HEK293 (cell line): ENCODE measurements around the gene HOXB1.

ENCODE experiments used
- AEBP2 ChIP-seq: fragments of 450-650 bp; formaldehyde crosslinking; IDR thresholded peaks from 2 replicates; pipeline ENCODE4 v1.5.1; 2016; ENCODE audit warnings: missing biosample characterization, missing genetic modification characterization, borderline replicate concordance
- EGR2 ChIP-seq: fragments of 450-650 bp; formaldehyde crosslinking; IDR thresholded peaks from 2 replicates; pipeline ENCODE4 v1.5.1; 2016; ENCODE audit warnings: low read depth, missing biosample characterization, missing genetic modification characterization
- GLI4 ChIP-seq: fragments of 450-650 bp; formaldehyde crosslinking; IDR thresholded peaks from 2 replicates; pipeline ENCODE4 v1.5.1; 2016; ENCODE audit warnings: missing biosample characterization, missing genetic modification characterization
- GLIS1 ChIP-seq: fragments of 450-650 bp; formaldehyde crosslinking; IDR thresholded peaks from 2 replicates; pipeline ENCODE4 v1.5.1; 2016; ENCODE audit warnings: missing biosample characterization, missing genetic modification characterization
- HOXD13 ChIP-seq: sonication (generic); formaldehyde crosslinking; IDR thresholded peaks from 2 replicates; pipeline ENCODE4 v1.8.0; 2022; ENCODE audit warnings: missing genetic modification reagents, borderline replicate concordance
- SP7 ChIP-seq: fragments of 450-650 bp; formaldehyde crosslinking; IDR thresholded peaks from 2 replicates; pipeline ENCODE4 v1.5.1; 2016; ENCODE audit warnings: missing biosample characterization, missing genetic modification characterization
- ZBTB11 ChIP-seq: fragments of 450-650 bp; formaldehyde crosslinking; conservative IDR thresholded peaks from 2 replicates; pipeline ENCODE4 v1.5.1; 2016; ENCODE audit warnings: low read depth, missing biosample characterization, missing genetic modification characterization
- ZBTB17 ChIP-seq: fragments of 450-650 bp; formaldehyde crosslinking; IDR thresholded peaks from 2 replicates; pipeline ENCODE4 v1.5.1; 2016; ENCODE audit warnings: missing biosample characterization, missing genetic modification characterization
- ZBTB26 ChIP-seq: fragments of 450-650 bp; formaldehyde crosslinking; optimal IDR thresholded peaks from 2 replicates; pipeline ENCODE3; 2016; ENCODE audit warnings: missing biosample characterization, mild to moderate bottlenecking, missing genetic modification characterization
- ZBTB48 ChIP-seq: fragments of 450-650 bp; formaldehyde crosslinking; IDR thresholded peaks from 2 replicates; pipeline ENCODE4 v1.5.1; 2016; ENCODE audit warnings: missing biosample characterization, missing genetic modification characterization
- ZBTB6 ChIP-seq: fragments of 450-650 bp; formaldehyde crosslinking; IDR thresholded peaks from 2 replicates; pipeline ENCODE4 v1.5.1; 2017; ENCODE audit warnings: missing biosample characterization, missing genetic modification characterization
- ZFP3 ChIP-seq: fragments of 450-650 bp; formaldehyde crosslinking; IDR thresholded peaks from 2 replicates; pipeline ENCODE4 v1.5.1; 2016; ENCODE audit warnings: low read depth, missing biosample characterization, missing genetic modification characterization
- ZNF174 ChIP-seq: fragments of 450-650 bp; formaldehyde crosslinking; IDR thresholded peaks from 2 replicates; pipeline ENCODE4 v1.5.0; 2017; ENCODE audit warnings: missing biosample characterization, mild to moderate bottlenecking, missing genetic modification characterization
- ZNF324 ChIP-seq: fragments of 450-650 bp; formaldehyde crosslinking; IDR thresholded peaks from 2 replicates; pipeline ENCODE4 v1.5.1; 2016; ENCODE audit warnings: missing biosample characterization, missing genetic modification characterization
- ZNF366 ChIP-seq: fragments of 450-650 bp; formaldehyde crosslinking; conservative IDR thresholded peaks from 2 replicates; pipeline ENCODE4 v1.5.1; 2016; ENCODE audit warnings: missing biosample characterization, missing genetic modification characterization
- ZNF37A ChIP-seq: fragments of 450-650 bp; IDR thresholded peaks from 2 replicates; pipeline ENCODE4 v1.5.1; 2018; ENCODE audit warnings: missing biosample characterization, missing genetic modification characterization
- ZNF398 ChIP-seq: fragments of 450-650 bp; formaldehyde crosslinking; IDR thresholded peaks from 2 replicates; pipeline ENCODE4 v1.5.1; 2017; ENCODE audit warnings: missing biosample characterization, missing genetic modification characterization
- ZNF426 ChIP-seq: fragments of 450-650 bp; formaldehyde crosslinking; IDR thresholded peaks from 2 replicates; pipeline ENCODE4 v1.5.1; 2017; ENCODE audit warnings: missing biosample characterization, missing genetic modification characterization, mild to moderate bottlenecking, inconsistent platforms, moderate library complexity
- ZNF433 ChIP-seq: fragments of 450-650 bp; formaldehyde crosslinking; IDR thresholded peaks from 2 replicates; pipeline ENCODE4 v1.5.1; 2016; ENCODE audit warnings: missing biosample characterization, missing genetic modification characterization, low read depth
- ZNF544 ChIP-seq: fragments of 450-650 bp; formaldehyde crosslinking; IDR thresholded peaks from 2 replicates; pipeline ENCODE4 v1.5.0; 2017; ENCODE audit warnings: missing biosample characterization, missing genetic modification characterization
- ZNF558 ChIP-seq: fragments of 450-650 bp; formaldehyde crosslinking; IDR thresholded peaks from 2 replicates; pipeline ENCODE4 v1.5.1; 2016; ENCODE audit warnings: missing biosample characterization, missing genetic modification characterization
- ZNF600 ChIP-seq: fragments of 450-650 bp; formaldehyde crosslinking; IDR thresholded peaks from 2 replicates; pipeline ENCODE4 v1.5.1; 2016; ENCODE audit warnings: missing biosample characterization, missing genetic modification characterization
- ZNF639 ChIP-seq: fragments of 450-650 bp; formaldehyde crosslinking; IDR thresholded peaks from 2 replicates; pipeline ENCODE4 v1.5.1; 2016; ENCODE audit warnings: missing biosample characterization, missing genetic modification characterization
- ZNF645 ChIP-seq: fragments of 450-650 bp; formaldehyde crosslinking; IDR thresholded peaks from 2 replicates; pipeline ENCODE4; 2016; ENCODE audit warnings: missing biosample characterization, missing genetic modification characterization
- ZNF677 ChIP-seq: fragments of 450-650 bp; IDR thresholded peaks from 2 replicates; pipeline ENCODE4 v1.5.0; 2018; ENCODE audit warnings: missing biosample characterization, mild to moderate bottlenecking, missing genetic modification characterization, moderate library complexity
- ZSCAN5A ChIP-seq: fragments of 450-650 bp; formaldehyde crosslinking; IDR thresholded peaks from 2 replicates; pipeline ENCODE4 v1.5.1; 2016; ENCODE audit warnings: missing biosample characterization, missing genetic modification characterization

The HOXB1 gene

GRCh38 chr17:48556576-48557401 lies 26.0 kb upstream of the HOXB1 start (continued):
- TF ChIP-seq AEBP2: no peak
- peak; percentile 80; the same call in 1 of the 2 replicates for TF ChIP-seq EGR2 (tag by site-specific recombination)
- TF ChIP-seq SP7 (tag by site-specific recombination): peak; percentile 67
- TF ChIP-seq ZBTB11: 0 out of 2 replicates have a peak, but pooled peaks have one; percentile 25
- no peak for TF ChIP-seq ZFP3
- TF ChIP-seq ZNF324: no peak
- TF ChIP-seq ZNF366 (tag by site-specific recombination): peak; percentile 57; the same call in 1 of the 2 replicates
- no peak for TF ChIP-seq ZBTB6 (tag by site-specific recombination)
- no peak for TF ChIP-seq ZSCAN5A (tag by site-specific recombination)
- TF ChIP-seq ZNF558 (tag by site-specific recombination): no peak
- no peak for TF ChIP-seq ZNF426 (tag by site-specific recombination)
- no peak for TF ChIP-seq ZNF37A (tag by site-specific recombination)
- no peak for TF ChIP-seq GLI4 (tag by site-specific recombination)
- no peak for TF ChIP-seq ZNF544 (tag by site-specific recombination)
- no peak for TF ChIP-seq ZNF398 (tag by site-specific recombination)
- TF ChIP-seq ZNF174 (tag by site-specific recombination): no peak
- TF ChIP-seq ZNF639 (tag by site-specific recombination): no peak
- TF ChIP-seq ZNF645 (tag by site-specific recombination): no peak
- no peak for TF ChIP-seq HOXD13 (CRISPR knock-in tag)
- 0 out of 2 replicates have a peak, but pooled peaks have one; percentile 33 for TF ChIP-seq ZNF600 (tag by site-specific recombination)
- TF ChIP-seq ZBTB26 (tag by site-specific recombination): no peak
- TF ChIP-seq ZBTB48 (tag by site-specific recombination): no peak
- TF ChIP-seq ZNF677 (tag by site-specific recombination): no peak
- TF ChIP-seq ZNF433: no peak
- TF ChIP-seq ZBTB17 (tag by site-specific recombination): peak; percentile 41
- no peak for TF ChIP-seq GLIS1
